Activated CD4-positive, alpha-beta T cell treated with anti-CD3 and anti-CD28 coated beads, Interleukin-2, Interleukin-4, amounts not matched to agents 100 ng/mL and 50 ng/mL, durations not matched to agents 16 hours and 8 hours (primary cell): ENCODE measurements around the gene FGD3.

Experiments
- DNase-seq: peaks from one replicate; pipeline ENCODE4 v3.0.0-alpha.2; 2020; ENCODE audit warnings: low spot score

FGD3 gene

DNA sequence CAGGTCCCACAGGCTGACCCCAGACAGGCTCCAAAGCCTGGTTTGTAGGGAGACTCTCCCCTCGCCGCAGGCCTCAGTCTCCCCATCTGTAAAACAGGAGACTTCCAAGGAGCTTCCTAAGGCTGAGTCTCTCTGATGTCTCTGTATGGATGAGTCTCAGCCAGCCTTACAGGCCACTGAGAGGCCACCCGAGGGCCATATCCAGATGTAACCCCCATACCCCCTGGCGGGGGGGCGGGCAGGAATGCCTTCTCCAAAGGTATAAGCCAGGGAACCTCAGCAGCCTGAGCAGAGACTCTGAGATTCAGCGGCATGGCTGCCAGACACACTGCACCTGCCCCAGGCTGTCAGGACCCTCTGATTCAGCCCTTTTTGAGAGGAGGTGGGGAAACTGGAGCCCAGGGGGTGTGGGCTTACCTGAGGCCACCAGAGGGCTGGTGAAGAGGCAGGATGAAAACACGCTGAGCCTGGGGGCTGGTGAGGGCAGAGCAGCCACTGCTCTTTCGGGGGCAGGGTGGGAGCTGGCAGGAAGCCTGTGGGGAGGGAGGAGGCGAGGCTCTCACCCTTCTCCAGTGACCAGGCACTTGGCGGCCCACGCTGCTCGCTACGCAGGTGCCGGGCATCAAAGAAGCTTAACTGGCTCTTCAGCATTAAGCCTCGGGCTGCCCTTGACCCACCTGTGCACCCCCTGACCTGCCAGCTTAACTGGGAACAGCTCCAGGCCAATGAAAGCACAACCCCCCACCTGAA, 105.6 kb downstream of the FGD3 start:
- DNase-seq = no peak

GRCh38 chr9:93053781-93054331, 106.5 kb downstream of the FGD3 start:
- DNase-seq = no peak

GRCh38 chr9:93054758-93055704, 107.7 kb downstream of the FGD3 start:
- DNase-seq = no peak

GRCh38 chr9:93057042-93057702, 109.8 kb downstream of the FGD3 start:
- no peak for DNase-seq

- DNase-seq = no peak
These were observed 110.5 kb downstream of the FGD3 start for GRCh38 chr9:93057703-93058354.

DNA sequence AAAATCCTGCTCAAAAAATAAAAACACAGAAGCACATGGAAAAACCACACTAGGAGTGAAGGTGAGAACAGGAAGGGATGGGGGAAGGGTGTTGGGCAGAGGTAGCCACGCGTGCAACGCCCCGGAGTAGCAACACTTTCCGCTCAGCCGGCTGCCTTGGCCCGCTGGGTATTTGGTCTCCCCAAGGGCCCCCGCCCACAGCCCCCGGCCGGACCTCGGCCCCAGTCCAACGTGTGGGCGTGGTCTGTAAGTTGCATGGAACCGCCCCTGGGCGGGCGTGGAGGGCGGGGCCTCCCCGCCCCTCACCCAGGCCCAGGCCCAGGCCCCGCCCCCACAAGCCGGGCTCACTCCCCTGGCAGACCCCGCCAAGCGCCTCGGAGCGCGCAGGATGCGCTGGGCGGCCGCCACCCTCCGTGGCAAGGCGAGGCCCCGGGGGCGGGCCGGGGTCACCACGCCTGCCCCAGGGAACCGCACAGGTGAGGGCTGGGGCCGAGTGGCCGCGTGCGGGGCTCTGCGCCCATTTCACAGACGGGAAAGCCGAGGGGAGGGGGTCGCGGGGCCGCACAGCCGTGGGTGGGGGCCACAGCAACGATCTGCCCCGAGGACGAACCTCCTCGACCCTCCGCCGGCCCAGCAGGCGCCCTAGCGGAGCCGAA, 111.2 kb downstream of the FGD3 start, which contains the start of gene SUSD3:
Gene SUSD3, plus strand, starts transcription at position 347 of the 656 bp plus-strand sequence. Its CDS starts 42 bp downstream, at position 389.
- DNase-seq = peak; percentile 64

- DNase-seq = no peak
These were observed 111.8 kb downstream of the FGD3 start for GRCh38 chr9:93059011-93059714.

- no peak for DNase-seq
These were observed 112.6 kb downstream of the FGD3 start for GRCh38 chr9:93059715-93060578.

DNA sequence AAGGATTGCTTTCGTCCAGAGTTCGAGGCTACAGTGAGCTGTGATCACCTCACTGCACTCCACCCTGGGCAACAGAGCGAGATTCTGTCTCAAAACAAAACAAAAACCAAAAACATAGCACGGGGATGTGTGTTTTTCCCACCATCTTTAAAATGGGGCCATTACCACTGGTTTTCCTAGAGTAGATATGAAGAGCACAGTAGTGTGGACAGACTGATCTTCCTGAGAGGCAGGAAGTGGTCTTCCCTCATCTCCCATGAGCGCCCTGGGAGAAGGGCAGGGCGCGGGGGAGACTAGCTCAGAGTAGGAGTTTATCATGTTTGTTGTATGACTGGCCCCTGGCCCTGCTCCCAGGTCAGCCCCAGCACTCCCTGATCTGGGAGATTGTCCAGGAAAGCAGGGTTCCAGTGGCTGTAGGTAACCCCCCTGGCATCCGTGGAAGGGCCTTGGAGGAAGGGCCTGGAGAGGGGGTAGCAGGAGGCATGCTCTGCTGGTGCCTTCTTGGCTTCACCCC, 113.5 kb downstream of the FGD3 start:
- DNase-seq = peak; percentile 50

DNA sequence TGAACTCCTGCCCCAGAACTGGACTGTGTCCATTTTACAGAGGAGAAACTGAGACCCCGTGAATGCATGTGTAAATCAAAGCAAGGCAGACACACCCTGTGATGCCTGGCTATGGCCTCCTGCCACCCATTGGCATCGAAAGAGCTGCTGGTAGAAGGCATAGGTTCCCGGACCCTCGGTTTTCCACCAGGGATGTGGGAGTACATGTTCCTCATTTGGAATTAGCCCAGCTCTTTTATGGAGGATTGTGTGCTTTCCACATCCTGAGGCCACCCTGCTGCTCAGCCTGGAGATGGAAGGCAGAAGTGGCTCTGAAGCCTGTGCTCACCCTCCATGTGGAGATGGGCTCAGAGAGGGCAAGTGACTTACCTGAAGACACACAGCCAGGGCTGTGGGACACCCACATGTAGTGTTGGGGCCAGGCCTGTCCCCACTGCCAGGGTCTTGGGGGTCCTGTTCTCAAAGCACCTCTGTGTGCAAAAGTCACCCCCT, 114.0 kb downstream of the FGD3 start:
- no peak for DNase-seq

DNA sequence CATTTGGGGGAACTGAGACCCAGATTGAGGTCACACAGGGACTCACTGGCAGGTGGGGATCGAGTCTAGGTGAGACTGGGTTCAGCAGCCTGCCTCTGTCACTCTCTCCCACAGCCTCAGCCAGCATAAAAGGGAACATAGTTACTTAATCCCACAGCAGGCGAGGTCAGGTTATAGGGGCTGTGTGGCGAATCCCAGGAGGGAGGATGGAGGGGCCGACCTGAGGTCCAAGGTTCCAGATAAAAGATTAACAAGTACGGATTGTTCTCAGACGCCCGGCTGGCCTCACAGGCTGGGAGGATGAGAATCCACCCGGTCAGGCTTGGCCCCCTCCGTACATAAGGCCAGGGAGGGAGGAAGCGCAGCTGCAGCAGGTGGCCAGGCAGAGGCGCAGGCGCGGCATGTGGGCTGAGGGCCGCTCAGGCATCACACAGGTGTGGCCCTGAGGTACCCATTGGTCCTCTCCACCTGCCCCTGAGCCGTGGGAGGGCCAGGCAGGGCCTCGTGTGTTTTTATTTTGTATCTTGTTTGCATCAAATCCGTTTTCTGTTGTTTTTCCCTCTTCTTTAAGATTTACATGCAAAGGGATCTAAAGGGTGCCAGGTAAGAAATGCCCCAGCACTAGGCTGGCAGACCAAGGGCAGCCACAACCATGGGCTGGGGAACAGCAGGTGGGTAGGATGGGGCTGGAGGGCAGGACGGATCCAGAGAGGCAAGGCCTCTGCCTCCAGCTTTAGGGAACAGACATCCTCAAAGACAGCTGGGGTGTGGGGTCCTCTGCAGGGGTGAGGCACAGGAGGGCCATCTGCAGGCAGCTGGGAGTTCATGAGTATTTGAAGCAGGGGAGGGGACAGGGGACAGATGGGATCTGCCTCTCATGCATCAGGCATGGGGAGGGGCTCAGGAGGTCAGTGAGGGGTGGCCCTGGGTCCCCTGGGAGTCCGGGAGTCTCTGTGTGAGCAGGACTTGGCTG, 114.8 kb downstream of the FGD3 start:
- no peak for DNase-seq

DNA sequence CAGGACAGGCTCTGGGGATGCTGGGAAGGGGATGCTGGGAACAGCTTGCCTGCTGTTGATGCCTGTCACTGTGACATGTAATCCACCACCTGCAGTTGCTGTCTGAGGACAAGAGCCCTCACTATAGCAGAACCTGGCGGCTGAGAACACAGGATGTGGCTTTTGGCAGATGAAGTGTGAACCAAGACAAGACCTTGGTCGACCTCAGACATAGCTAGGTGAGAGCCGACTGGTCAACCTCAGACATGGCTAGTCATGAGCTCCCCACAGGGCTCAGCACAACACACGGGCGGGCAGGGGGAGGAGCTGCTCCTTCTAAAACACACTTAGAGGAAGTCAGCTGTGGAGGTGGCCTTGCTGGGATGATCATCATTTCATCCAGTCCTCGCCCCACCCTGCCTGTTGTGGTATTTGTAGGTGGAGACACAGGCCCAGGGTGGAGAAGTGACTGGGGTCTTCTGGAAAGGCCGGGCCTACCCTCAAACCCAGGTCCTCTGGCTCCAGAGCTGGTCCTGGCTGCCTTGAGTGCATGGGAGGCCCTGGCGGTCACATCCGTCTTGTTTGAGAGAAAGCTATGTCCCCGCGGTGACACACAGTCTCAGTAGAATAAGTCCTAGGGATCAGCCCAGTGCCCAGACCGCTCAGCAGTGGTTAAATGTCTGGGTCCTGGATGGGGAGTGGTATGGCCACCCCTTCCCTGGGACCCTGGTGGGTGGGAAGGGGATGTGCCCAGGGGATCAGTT, 117.2 kb downstream of the FGD3 start:
- DNase-seq = peak; percentile 96

GRCh38 chr9:93065135-93065720, 117.9 kb downstream of the FGD3 start:
- no peak for DNase-seq

DNA sequence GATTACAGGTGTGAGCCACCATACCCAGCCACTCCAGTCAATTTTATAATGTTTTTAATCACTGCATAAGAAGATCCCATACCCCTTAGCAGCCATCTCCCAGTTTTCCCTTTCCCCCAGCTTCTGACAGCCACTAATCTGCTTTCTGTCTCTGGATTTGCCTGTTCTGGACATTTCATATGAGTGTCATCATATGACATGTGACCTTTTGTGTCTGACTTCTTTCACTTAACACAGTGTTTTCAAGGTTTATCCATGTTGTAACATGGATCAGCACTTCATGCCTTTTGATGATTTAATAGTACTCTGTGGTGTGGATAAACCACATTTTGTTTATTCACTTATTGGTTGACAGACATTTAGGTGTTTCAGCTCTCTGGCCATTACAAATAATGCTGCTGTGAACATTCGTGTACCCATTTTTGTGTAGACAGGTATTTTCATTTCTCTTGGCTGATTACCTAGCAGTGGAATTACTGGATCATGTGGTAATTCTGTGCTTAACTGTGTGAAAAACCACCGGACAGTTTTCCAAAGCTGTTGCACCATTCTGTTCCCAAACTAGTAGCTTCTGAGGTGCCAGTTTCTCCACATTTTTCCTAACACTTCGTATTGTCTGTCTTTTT, 119.8 kb downstream of the FGD3 start:
- DNase-seq = no peak

- no peak for DNase-seq
These were observed 121.6 kb downstream of the FGD3 start for GRCh38 chr9:93068956-93069355.

DNA sequence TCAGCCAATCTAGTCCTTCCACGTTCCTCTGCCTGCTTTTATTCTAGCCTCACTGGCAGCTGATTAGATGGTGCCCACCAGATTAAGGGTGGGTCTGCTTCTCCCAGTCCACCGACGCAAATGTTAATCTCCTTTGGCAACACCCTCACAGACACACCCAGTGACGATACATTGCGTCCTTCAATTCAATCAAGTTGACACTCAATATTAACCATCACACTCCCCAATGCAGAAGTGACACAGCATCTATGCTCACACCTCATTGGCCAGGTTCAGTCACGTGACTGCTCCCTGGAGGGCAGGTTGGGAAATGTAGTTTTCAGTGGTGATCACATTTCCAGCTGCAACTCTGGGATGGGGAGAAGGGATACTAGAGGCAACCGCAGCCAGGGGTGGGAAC, 124.1 kb downstream of the FGD3 start:
- no peak for DNase-seq
